MV-4-11 (cell line): ENCODE data around the gene DPH2.

Experiments used
- DNase-seq: peaks from one replicate; lab custom pipeline; 2025; lab: John Stamatoyannopoulos, UW

The DPH2 gene, protein sequence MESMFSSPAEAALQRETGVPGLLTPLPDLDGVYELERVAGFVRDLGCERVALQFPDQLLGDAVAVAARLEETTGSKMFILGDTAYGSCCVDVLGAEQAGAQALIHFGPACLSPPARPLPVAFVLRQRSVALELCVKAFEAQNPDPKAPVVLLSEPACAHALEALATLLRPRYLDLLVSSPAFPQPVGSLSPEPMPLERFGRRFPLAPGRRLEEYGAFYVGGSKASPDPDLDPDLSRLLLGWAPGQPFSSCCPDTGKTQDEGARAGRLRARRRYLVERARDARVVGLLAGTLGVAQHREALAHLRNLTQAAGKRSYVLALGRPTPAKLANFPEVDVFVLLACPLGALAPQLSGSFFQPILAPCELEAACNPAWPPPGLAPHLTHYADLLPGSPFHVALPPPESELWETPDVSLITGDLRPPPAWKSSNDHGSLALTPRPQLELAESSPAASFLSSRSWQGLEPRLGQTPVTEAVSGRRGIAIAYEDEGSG

GRCh38 chr1:43969746-43970466 lies at the start of gene DPH2:
Gene DPH2 (plus strand): TSS chr1:43970010. CDS start chr1:43970176, 166 bp downstream.
- DNase-seq: peak; percentile 97

DNA sequence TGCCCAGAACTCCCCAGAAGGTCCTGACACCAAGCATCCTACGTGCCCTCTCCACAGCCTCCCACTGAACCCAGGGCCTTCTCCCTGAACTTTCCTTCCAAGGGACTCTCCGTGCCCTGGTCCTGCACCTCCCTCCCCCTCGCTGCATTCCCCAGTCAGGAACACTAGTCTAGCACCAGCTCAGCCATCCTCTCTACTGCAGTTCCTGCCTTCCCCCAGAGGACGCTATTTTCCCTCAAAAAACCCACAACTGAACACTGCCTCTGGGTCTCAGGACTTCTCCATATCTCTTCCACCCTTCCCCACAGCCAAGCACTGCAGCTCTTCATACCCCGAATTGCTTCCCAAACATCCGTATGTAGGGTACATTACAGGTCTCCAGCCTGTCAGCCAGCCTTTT lies 48.8 kb upstream of the DPH2 start:
- no peak for DNase-seq

DNA sequence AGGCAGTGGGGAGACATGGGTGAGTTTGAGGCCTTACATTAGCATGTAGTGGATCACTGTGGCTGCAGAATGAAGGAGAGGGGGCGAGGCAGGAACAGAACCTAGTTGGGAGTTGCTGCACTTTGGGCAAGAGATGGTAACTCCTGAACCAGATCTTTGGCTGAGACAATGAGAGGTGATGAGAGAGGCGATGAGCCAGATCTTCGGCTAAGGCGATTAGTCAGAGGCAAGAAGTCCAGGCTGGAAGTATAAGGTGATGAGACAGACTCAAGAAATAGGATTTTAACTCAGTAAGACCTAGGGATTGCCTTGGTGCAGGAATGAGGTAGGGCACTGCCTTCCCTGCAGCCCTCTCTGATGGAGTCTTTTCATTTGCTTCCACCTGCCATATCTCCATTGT lies 45.3 kb upstream of the DPH2 start:
- DNase-seq: no peak

- DNase-seq: no peak
Measured at GRCh38 chr1:43925846-43926245, 44.0 kb upstream of the DPH2 start.

- DNase-seq: no peak
Measured at GRCh38 chr1:43930168-43930948, 39.5 kb upstream of the DPH2 start.

DNA sequence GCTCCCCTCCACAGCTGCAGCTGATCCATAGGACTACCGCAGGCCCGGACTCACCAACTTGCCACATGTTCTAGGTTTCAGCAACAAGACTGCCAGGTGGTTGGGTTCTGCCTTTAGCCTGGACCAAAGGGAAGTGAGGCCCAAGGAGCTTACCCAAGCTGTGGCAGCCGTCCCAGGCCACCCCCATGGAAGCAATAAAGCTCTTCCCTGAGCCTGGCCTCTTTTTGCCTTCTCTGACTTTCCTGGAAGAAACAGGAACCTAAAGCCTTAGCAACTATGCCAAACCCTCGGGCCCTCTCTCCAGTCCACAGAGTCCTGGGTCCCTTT lies 38.9 kb upstream of the DPH2 start:
- DNase-seq: peak; percentile 88

DNA sequence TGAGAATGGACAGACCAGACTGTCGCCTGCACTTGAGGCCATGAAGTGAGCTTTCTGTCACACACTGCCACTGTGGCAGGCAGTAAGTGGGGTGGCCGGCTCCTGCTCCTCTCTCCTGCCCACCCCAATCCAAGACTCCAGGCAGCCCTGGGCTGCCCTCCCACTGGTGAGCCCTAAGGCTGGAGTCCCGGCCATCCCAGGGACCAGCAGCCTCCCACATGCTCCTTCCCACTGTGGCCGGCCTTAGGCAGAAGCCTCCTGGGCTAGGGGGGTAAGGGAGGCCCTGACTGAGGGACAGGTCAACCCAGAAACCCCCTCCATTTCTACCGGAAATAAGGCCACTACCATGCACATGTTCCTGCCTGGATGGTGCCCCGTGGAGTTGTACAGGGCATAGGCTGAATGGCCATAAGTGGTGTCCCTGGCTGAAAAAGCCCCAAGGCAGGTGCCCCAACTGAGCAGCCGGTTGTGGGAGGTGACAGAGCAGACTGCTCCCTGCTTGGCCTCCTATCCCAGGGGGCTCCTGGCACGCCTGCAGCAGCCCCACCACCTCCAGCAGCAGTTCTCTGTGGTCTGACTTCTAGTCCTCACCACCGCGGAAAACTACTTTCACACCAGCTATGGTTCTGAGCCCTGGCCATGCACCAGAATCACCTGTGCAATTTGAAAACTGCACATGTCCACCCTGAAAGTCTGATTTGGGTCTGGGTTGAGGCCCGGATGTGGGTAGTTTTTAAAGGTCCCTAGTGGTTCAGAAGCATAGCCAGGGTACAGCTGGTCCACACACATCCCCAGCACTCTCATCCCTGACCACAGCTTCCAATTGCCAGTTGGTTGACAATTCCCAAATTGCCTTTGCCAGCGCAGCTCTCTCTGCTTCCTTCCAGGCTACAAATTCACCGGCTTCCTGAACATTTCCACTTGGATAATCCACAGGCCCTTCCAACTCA lies 37.8 kb upstream of the DPH2 start:
- DNase-seq: no peak

- peak; percentile 37 for DNase-seq
Measured at GRCh38 chr1:43932786-43933385, 36.9 kb upstream of the DPH2 start.

DNA sequence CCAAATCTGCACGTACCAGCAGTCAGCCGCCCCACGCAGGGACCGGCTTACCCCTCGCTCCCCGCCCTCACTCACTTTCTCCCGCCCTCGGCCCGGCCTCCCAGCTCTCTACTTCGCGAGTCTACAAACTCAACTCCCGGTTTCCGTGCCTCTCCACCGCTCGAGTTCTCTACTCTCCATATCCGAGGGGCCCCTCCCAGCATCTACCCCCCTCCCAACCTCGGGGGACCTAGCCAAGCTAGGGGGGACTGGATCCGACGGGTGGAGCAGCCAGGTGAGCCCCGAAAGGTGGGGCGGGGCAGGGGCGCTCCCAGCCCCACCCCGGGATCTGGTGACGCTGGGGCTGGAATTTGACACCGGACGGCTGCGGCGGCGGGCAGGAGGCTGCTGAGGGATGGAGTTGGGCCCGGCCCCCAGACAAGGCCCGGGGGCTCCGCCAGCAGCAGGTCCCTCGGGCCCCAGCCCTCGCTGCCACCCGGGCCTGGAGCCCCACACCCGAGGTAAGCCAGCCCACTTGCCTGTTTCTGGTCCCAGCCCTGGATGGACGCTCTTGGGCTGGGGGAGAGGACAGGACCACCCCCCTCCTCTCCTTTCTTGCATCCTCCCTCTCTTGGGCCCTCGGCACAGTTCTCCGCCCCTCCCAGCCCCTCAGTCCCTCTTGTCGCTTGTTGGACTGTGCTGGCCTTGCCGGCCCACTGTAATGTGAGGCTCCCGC lies 36.3 kb upstream of the DPH2 start, which contains the start of gene ARTN:
TSS of gene ARTN (plus strand) at position 416 of the 715 bp plus-strand sequence. CDS start 1,856 bp downstream, outside the sequence.
- DNase-seq: no peak

DNA sequence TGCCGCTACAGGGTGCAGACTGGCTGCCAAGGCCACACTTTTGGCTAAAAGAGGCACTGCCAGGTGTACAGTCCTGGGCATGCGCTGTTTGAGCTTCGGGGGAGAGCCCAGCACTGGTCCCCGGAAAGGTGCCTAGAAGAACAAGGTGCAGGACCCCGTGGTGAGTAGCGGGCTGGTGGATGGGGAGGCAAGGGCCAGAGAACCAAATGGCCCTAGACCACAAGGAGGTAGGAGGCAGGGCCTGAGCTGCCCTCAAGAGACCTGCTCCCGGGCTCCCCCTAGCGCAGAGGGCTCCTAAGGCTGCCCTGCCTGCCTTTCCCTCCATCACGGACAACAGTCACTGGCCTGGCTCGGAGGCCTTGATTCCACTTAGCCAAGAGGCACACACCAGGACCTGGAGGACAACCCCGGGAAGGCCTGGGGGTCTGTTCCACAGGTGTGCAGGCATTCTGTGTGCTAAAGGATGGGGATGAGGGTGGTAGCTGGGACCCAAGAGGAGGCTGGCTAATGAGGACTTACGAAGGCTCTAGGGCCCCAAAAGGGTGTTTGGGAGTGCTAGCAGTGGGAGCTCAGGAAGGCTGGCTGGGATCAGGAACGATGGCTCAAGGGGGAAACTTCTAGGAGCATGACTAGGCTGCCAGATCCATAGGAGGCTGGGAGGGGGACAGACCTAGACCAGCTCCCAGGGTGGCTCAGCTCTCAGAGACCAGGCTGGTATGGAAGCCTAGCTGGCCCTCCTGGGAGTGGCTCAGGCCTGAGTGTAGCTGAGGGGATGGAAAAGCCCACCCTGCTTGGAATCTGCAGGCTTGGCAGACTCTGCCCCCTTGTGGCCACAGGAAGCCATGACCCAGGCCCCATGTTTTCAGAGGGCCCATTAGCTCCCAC lies 35.5 kb upstream of the DPH2 start:
- peak; percentile 67 for DNase-seq

DNA sequence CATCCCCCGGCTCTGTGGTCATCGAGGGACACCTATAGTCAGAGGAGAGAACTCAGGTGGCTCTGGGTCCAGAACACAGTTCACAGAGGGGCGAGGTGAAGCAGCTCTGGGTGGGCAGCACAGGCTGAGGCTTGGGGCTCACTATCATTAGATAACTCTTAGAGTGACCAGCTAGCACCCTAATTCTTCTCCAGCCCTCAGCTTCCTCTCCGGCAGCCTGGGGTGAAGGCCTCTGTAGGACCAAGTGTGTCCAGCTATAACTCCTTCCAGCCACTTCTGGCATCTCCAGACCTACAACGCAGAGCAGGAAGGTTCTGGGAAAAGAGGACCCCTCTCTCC lies 34.9 kb upstream of the DPH2 start:
- no peak for DNase-seq

DNA sequence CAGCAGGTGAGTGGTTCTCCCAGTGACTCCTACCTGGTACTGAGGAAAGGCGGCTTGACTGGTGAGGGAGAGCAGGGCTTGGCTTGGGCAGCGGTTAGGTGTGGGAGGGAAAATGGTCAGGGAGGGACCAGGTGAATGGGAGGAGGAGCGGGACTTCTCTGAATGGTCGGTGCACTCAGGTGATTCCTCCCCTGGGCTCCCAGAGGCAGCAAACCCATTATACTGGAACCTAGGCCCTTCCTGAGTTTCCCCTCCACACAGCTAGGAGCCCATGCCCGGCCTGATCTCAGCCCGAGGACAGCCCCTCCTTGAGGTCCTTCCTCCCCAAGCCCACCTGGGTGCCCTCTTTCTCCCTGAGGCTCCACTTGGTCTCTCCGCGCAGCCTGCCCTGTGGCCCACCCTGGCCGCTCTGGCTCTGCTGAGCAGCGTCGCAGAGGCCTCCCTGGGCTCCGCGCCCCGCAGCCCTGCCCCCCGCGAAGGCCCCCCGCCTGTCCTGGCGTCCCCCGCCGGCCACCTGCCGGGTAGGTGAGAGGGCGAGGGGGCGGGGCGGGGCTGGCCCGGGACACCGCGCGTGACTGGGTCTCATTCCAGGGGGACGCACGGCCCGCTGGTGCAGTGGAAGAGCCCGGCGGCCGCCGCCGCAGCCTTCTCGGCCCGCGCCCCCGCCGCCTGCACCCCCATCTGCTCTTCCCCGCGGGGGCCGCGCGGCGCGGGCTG lies 33.9 kb upstream of the DPH2 start:
- no peak for DNase-seq

DNA sequence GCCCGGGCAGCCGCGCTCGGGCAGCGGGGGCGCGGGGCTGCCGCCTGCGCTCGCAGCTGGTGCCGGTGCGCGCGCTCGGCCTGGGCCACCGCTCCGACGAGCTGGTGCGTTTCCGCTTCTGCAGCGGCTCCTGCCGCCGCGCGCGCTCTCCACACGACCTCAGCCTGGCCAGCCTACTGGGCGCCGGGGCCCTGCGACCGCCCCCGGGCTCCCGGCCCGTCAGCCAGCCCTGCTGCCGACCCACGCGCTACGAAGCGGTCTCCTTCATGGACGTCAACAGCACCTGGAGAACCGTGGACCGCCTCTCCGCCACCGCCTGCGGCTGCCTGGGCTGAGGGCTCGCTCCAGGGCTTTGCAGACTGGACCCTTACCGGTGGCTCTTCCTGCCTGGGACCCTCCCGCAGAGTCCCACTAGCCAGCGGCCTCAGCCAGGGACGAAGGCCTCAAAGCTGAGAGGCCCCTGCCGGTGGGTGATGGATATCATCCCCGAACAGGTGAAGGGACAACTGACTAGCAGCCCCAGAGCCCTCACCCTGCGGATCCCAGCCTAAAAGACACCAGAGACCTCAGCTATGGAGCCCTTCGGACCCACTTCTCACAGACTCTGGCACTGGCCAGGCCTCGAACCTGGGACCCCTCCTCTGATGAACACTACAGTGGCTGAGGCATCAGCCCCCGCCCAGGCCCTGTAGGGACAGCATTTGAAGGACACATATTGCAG lies 33.2 kb upstream of the DPH2 start:
- peak; percentile 38 for DNase-seq

DNA sequence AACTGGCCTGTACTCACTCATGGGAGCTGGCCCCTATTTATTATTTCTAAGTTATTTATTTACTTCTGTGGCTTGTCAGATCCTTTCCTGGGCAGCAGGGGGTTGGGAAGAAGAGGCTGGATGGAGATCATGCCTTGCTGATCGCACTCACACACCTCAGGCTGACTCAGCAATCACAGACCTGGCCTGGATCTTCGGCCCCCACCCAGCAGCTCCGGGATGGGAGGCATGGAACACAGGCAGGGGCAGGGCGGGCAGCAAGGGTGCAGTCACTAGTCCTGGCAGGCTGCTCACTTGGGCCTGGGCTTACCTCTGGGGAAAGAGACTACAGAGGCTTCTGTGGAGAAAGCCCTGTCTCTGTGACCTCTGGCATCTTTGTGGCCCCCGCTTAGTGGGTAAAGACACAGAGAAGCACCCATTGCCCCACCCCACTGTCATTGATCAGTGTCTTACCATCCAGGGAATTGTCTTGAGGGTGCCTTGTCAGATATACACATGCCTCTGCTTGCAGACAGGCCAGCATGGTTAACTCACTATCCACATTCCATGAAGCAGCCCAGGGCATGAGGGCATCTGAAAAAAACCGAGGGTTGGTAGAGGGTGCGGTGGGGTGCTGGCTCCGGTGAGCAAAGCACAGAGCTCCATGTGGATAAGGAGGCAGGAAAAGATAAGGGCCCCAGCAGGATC lies 32.5 kb upstream of the DPH2 start:
- DNase-seq: no peak

DNA sequence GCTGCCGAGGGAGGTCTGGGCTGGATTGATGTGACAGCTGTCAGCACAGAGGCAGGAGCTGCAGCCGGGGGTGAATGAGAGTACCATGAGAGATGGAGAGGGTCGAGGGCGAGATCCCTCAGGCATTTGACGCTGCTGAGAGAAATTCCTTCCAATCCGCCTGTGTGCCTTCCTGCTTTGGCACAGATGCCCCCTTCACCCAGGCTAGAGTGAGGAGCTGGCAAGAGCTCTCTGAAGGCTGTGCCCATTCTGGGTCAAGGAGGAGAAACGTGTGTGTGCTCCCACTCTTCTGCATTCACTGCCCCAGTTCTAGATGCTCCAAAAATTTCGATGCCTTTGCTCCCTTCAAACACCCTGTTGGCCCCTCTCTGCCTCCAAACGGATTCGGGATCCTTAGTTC lies 31.4 kb upstream of the DPH2 start:
- DNase-seq: no peak

GRCh38 chr1:43938892-43939587 lies 30.8 kb upstream of the DPH2 start:
- no peak for DNase-seq

- DNase-seq: no peak
Measured at GRCh38 chr1:43942411-43942810, 27.4 kb upstream of the DPH2 start.
